KMS-11 (cell line): ENCODE data around the gene SMG6.
A peak's percentile ranks its signal among the peaks of the same experiment; 100 is the strongest.

Experiments used
- H2AFZ ChIP-seq: fragments of 200-600 bp; sonication (generic); 2 replicates; pipeline ENCODE4 v1.6.1; 2016; ENCODE audit warnings: antibody characterized with exemption, mixed run types, low read depth
- H3K27ac ChIP-seq: fragments of 200-600 bp; sonication (generic); 2 replicates; pipeline ENCODE4 v1.6.1; 2016; ENCODE audit warnings: mild to moderate bottlenecking, mixed run types
- H3K27me3 ChIP-seq: fragments of 200-600 bp; sonication (generic); 2 replicates; pipeline ENCODE4 v1.6.1; 2017; ENCODE audit warnings: mild to moderate bottlenecking, low read depth, mixed run types, moderate library complexity; ENCODE audit not compliant: insufficient read depth
- H3K36me3 ChIP-seq: fragments of 200-600 bp; sonication (generic); 2 replicates; pipeline ENCODE4 v1.6.1; 2017; ENCODE audit warnings: mild to moderate bottlenecking, mixed run types; ENCODE audit not compliant: insufficient read depth
- H3K4me1 ChIP-seq: fragments of 200-600 bp; sonication (generic); 2 replicates; pipeline ENCODE4 v1.6.1; 2016; ENCODE audit warnings: mild to moderate bottlenecking, low read depth, mixed run types; ENCODE audit not compliant: poor library complexity, severe bottlenecking
- H3K4me2 ChIP-seq: fragments of 200-600 bp; sonication (generic); 2 replicates; pipeline ENCODE4 v1.7.0; 2016; ENCODE audit warnings: mild to moderate bottlenecking, mixed run types
- H3K4me3 ChIP-seq: fragments of 200-600 bp; sonication (generic); IDR thresholded peaks from 2 replicates; pipeline ENCODE4 v1.6.1; 2017; ENCODE audit warnings: low read depth, low read length, mixed read lengths; ENCODE audit not compliant: insufficient read depth
- H3K79me2 ChIP-seq: fragments of 200-600 bp; sonication (generic); 2 replicates; pipeline ENCODE4 v1.6.1; 2016; ENCODE audit warnings: low read depth, mixed run types; ENCODE audit not compliant: insufficient read depth
- H3K9ac ChIP-seq: fragments of 200-600 bp; sonication (generic); 2 replicates; pipeline ENCODE4 v1.6.1; 2016; ENCODE audit warnings: mild to moderate bottlenecking, mixed run types
- H4K20me1 ChIP-seq: fragments of 200-600 bp; sonication (generic); 2 replicates; pipeline ENCODE4 v1.6.1; 2016; ENCODE audit warnings: mild to moderate bottlenecking, mixed run types; ENCODE audit not compliant: insufficient read depth
- TF ChIP-seq, protein P1 (sequence below): fragments of 200-600 bp; sonication (generic); conservative IDR thresholded peaks from 2 replicates; pipeline ENCODE4 v1.6.1; 2017; ENCODE audit warnings: low read depth, mild to moderate bottlenecking, antibody characterized with exemption, low read length, moderate library complexity, mixed read lengths

Gene SMG6

GRCh38 chr17:2195729-2196128, 107.9 kb downstream of the SMG6 start:
- Histone ChIP-seq H3K27me3 (no peaks in the 10 kb centered on the region), H4K20me1 (no peaks in the 10 kb centered on the region), H3K79me2 (no peaks in the 10 kb centered on the region), H3K9ac (no peak overlapping the region), H3K4me2 (no peak overlapping the region), H3K4me3 (no peak overlapping the region), H3K36me3 (no peaks in the 10 kb centered on the region), H2AFZ (no peak overlapping the region), H3K27ac (no peak overlapping the region), H3K4me1 (peaks cover 41% of the 10 kb centered on the region)
- TF ChIP-seq, protein P1, sequence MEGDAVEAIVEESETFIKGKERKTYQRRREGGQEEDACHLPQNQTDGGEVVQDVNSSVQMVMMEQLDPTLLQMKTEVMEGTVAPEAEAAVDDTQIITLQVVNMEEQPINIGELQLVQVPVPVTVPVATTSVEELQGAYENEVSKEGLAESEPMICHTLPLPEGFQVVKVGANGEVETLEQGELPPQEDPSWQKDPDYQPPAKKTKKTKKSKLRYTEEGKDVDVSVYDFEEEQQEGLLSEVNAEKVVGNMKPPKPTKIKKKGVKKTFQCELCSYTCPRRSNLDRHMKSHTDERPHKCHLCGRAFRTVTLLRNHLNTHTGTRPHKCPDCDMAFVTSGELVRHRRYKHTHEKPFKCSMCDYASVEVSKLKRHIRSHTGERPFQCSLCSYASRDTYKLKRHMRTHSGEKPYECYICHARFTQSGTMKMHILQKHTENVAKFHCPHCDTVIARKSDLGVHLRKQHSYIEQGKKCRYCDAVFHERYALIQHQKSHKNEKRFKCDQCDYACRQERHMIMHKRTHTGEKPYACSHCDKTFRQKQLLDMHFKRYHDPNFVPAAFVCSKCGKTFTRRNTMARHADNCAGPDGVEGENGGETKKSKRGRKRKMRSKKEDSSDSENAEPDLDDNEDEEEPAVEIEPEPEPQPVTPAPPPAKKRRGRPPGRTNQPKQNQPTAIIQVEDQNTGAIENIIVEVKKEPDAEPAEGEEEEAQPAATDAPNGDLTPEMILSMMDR = no peak

DNA sequence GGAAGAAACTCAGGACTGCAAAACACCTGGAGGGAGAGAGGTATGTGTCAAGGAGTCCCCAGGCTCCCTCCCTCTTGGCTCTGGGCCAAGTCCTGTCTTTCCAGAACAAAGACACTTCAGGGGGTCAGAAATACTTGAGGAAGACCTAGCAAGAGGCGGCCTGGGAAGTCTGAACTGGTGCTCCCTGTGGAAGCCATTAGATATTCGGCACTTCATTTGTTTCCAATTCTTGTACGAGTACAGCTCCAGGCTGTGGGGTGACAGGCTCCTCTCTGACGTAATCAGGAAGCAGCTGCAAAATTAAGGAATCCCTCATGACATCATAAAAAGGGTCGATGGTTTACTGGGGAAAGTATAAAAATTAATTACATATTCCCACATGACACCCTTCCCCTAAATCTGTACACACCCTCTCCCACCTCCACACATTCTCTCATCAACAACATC, 108.7 kb downstream of the SMG6 start:
- Histone ChIP-seq H3K4me2 (no peak overlapping the region), H3K36me3 (no peaks in the 10 kb centered on the region), H3K27ac (no peak overlapping the region), H3K79me2 (no peaks in the 10 kb centered on the region), H4K20me1 (no peaks in the 10 kb centered on the region), H2AFZ (no peak overlapping the region), H3K4me3 (no peak overlapping the region), H3K9ac (no peak overlapping the region), H3K27me3 (no peaks in the 10 kb centered on the region), H3K4me1 (peaks cover 35% of the 10 kb centered on the region)
- TF ChIP-seq, protein P1 = no peak

- Histone ChIP-seq H3K4me3 (no peak overlapping the region), H4K20me1 (no peaks in the 10 kb centered on the region), H3K27ac (peak overlapping the region; percentile 39; the same call in 1 of the 2 replicates), H3K79me2 (no peaks in the 10 kb centered on the region), H3K4me2 (peak overlapping the region; percentile 81), H3K36me3 (no peaks in the 10 kb centered on the region), H3K4me1 (peaks cover 35% of the 10 kb centered on the region), H2AFZ (no peak overlapping the region), H3K27me3 (no peaks in the 10 kb centered on the region), H3K9ac (peak overlapping the region; percentile 27; the same call in 1 of the 2 replicates)
- TF ChIP-seq, protein P1 = no peak
Observed at GRCh38 chr17:2192367-2193057, 111.1 kb downstream of the SMG6 start.

DNA sequence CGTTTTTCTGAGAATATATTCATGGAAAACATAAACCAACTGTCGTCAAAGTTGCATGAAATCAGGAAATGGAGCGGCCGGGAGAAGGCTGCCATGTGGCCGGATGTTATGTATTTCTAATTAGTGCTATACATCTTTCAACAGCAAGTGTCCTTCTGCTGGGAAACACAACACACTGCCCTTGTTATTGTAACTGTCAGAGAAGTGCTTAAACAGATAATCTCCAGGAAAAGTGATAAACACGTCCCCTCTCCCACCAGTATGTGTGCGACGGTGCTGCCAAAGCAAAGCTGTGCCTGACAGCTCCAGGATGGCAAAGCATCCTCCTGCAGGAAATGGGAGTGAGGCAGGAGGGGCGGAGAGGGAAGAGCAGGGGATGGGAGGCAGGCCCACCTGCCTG, 111.8 kb downstream of the SMG6 start:
- Histone ChIP-seq H4K20me1 (no peaks in the 10 kb centered on the region), H3K4me1 (peaks cover 35% of the 10 kb centered on the region), H3K27ac (no peak overlapping the region), H3K4me3 (no peak overlapping the region), H3K4me2 (no peak overlapping the region), H2AFZ (no peak overlapping the region), H3K79me2 (no peaks in the 10 kb centered on the region), H3K27me3 (no peaks in the 10 kb centered on the region), H3K9ac (no peak overlapping the region), H3K36me3 (no peaks in the 10 kb centered on the region)
- TF ChIP-seq, protein P1 = no peak
